Measurements from ENCODE around the gene IFNL4. TPM values are rescaled to one million over a fixed set of nuclear protein-coding genes. Genes with fewer than 3 reads are reported as not detected.

Gene IFNL4
- total and polyA plus RNA-seq, 2 donors (not counting 1 experiment from before 2014, with no cell fraction given), result not detected

GRCh38 chr19:39232708-39233107 is 15.9 kb downstream of the IFNL4 start:
- DNase-seq (no peak), ATAC-seq (ENCODE audit: low read depth) (no peak)
- TF ChIP-seq CTCF (IDR thresholded peaks at IDR 0.05), result no peak
- TF ChIP-seq EZH2 (IDR thresholded peaks at IDR 0.05; ENCODE audit: borderline replicate concordance, insufficient read depth, low read depth, low read length, poor library complexity, severe bottlenecking), result no peak
- no peak overlapping the region for H3K9ac ChIP-seq (ENCODE audit: low read length)
- Mint-ChIP-seq H3K4me3 (no peak overlapping the region), H3K9me3 (ENCODE audit: insufficient read depth) (no peaks in the 10 kb centered on the region), H3K27ac (no peak overlapping the region), H3K4me1 (peaks cover 6% of the 10 kb centered on the region), H3K27me3 (no peaks in the 10 kb centered on the region)
- no peak overlapping the region for H2AFZ ChIP-seq (ENCODE audit: insufficient read depth, low read depth, low read length, poor library complexity, severe bottlenecking)
- H3K9me3 ChIP-seq (ENCODE audit: control extremely low read depth in 1 of 3, control insufficient read depth in 2 of 3, insufficient read depth in 1 of 3, low read length in 2 of 3), result peaks cover 0 to 4% (median 0%) of the 10 kb centered on the region in 3 donors
- POLR2A ChIA-PET, result no interaction called here
- no peak overlapping the region for H3K4me2 ChIP-seq (replicated peaks; ENCODE audit: low read depth, low read length, poor library complexity, severe bottlenecking)
- H3K27ac ChIP-seq (ENCODE audit: low read length in 2 of 2), result no peak overlapping the region
- no peaks in the 10 kb centered on the region for H3K36me3 ChIP-seq (replicated peaks in 1 of 2; ENCODE audit: control extremely low read depth in 1 of 2, control insufficient read depth in 1 of 2, extremely low read depth in 1 of 2, insufficient read depth in 2 of 2, low read length in 1 of 2)
- intact Hi-C loops (cut with micrococcal nuclease), result no loop called here
- no peak overlapping the region for H3K4me3 ChIP-seq (ENCODE audit: control extremely low read depth in 1 of 5, extremely low read depth in 1 of 5, insufficient read depth in 1 of 5, low read depth in 2 of 5, low read length in 4 of 5)
- H4K20me1 ChIP-seq (ENCODE audit: control insufficient read depth, insufficient read depth, low read length, poor library complexity, severe bottlenecking), result no peaks in the 10 kb centered on the region
- 100% methylated on average over 2 of the region's 5 CpGs for WGBS (ENCODE audit: insufficient coverage)
- CTCF ChIA-PET, result no interaction called here
- no peaks in the 10 kb centered on the region for H3K27me3 ChIP-seq (replicated peaks in 1 of 4; ENCODE audit: control extremely low read depth in 1 of 4, control insufficient read depth in 3 of 4, insufficient read depth in 4 of 4, low read length in 3 of 4)
- H3K79me2 ChIP-seq (ENCODE audit: control insufficient read depth, insufficient read depth, low read length), result no peaks in the 10 kb centered on the region
- peaks cover 5% of the 10 kb centered on the region in 2 donors for H3K4me1 ChIP-seq (ENCODE audit: control insufficient read depth in 2 of 2, insufficient read depth in 2 of 2, low read length in 2 of 2)

GRCh38 chr19:39230096-39230764 is 18.4 kb downstream of the IFNL4 start:
- H3K27ac ChIP-seq (ENCODE audit: low read length in 2 of 2), result no peak overlapping the region
- no peak overlapping the region for H3K27ac Mint-ChIP-seq
- H3K36me3 ChIP-seq (replicated peaks in 1 of 2; ENCODE audit: control extremely low read depth in 1 of 2, control insufficient read depth in 1 of 2, extremely low read depth in 1 of 2, insufficient read depth in 2 of 2, low read length in 1 of 2), result no peaks in the 10 kb centered on the region
- no peaks in the 10 kb centered on the region for H3K4me1 Mint-ChIP-seq
- ATAC-seq (ENCODE audit: low read depth) (no peak), DNase-seq (no peak)
- CTCF ChIA-PET, result interaction anchor here (0.7 kb wide), 1 partner anchor 63 kb away, joined by 6 read pairs; no protein-coding TSS in a partner anchor
- no peaks in the 10 kb centered on the region for H3K4me1 ChIP-seq (ENCODE audit: control insufficient read depth in 2 of 2, insufficient read depth in 2 of 2, low read length in 2 of 2)
- intact Hi-C loops (cut with micrococcal nuclease), result no loop called here
- peaks cover 0 to 2% (median 0%) of the 10 kb centered on the region in 4 experiments for H3K27me3 ChIP-seq (replicated peaks in 1 of 4; ENCODE audit: control extremely low read depth in 1 of 4, control insufficient read depth in 3 of 4, insufficient read depth in 4 of 4, low read length in 3 of 4)
- H3K4me2 ChIP-seq (replicated peaks; ENCODE audit: low read depth, low read length, poor library complexity, severe bottlenecking), result no peak overlapping the region
- H3K4me3 Mint-ChIP-seq, result no peak overlapping the region
- no peaks in the 10 kb centered on the region for H3K79me2 ChIP-seq (ENCODE audit: control insufficient read depth, insufficient read depth, low read length)
- peaks cover 11% of the 10 kb centered on the region for H3K27me3 Mint-ChIP-seq
- 93% methylated on average over 1 of the region's 2 CpGs for WGBS (ENCODE audit: insufficient coverage)
- POLR2A ChIA-PET, result no interaction called here
- TF ChIP-seq CTCF (IDR thresholded peaks at IDR 0.05) (no peak), EZH2 (IDR thresholded peaks at IDR 0.05; ENCODE audit: borderline replicate concordance, insufficient read depth, low read depth, low read length, poor library complexity, severe bottlenecking) (no peak)
- no peaks in the 10 kb centered on the region for H4K20me1 ChIP-seq (ENCODE audit: control insufficient read depth, insufficient read depth, low read length, poor library complexity, severe bottlenecking)
- H2AFZ ChIP-seq (ENCODE audit: insufficient read depth, low read depth, low read length, poor library complexity, severe bottlenecking), result no peak overlapping the region
- no peak overlapping the region for H3K9ac ChIP-seq (ENCODE audit: low read length)
- no peaks in the 10 kb centered on the region for H3K9me3 Mint-ChIP-seq (ENCODE audit: insufficient read depth)
- H3K9me3 ChIP-seq (ENCODE audit: control extremely low read depth in 1 of 3, control insufficient read depth in 2 of 3, insufficient read depth in 1 of 3, low read length in 2 of 3), result peaks cover 0 to 4% (median 0%) of the 10 kb centered on the region in 3 donors
- no peak overlapping the region for H3K4me3 ChIP-seq (ENCODE audit: control extremely low read depth in 1 of 5, extremely low read depth in 1 of 5, insufficient read depth in 1 of 5, low read depth in 2 of 5, low read length in 4 of 5)
